HEK293 (cell line): ENCODE data around the gene ALOXE3.

Source experiments
- CTCF ChIA-PET: fragments of 350-600 bp; formaldehyde crosslinking; extraction: SDS; loops from one replicate; lab custom pipeline; 2021; ENCODE audit warnings: antibody characterized with exemption; lab: Yijun Ruan, JAX
- POLR2A ChIA-PET: fragments of 300-600 bp; formaldehyde crosslinking; extraction: SDS; loops from one replicate; lab custom pipeline; 2020; ENCODE audit warnings: antibody characterized with exemption, inconsistent platforms; lab: Yijun Ruan, JAX
- H3K27ac ChIP-seq: fragments of 200-500 bp; sonication (Bioruptor generic); 2 replicates; pipeline ENCODE4 v1.5.1; 2014; ENCODE audit warnings: low read depth, low read length, control low read depth, inconsistent platforms; ENCODE audit errors: extremely low read depth
- H3K36me3 ChIP-seq, 2 experiments: fragments of 200-500 bp in 1 of 2; sonication (Bioruptor generic) in 1 of 2; 1 replicate in 1 of 2; 2 replicates in 1 of 2; pipeline ENCODE4 v1.5.1; 2014 to 2017; ENCODE audit warnings: inconsistent platforms in 2 of 2, low read length in 2 of 2; ENCODE audit not compliant: control insufficient read depth in 2 of 2, insufficient read depth in 1 of 2
- H3K4me1 ChIP-seq: fragments of 200-500 bp; sonication (Bioruptor generic); 2 replicates; pipeline ENCODE4 v1.5.1; 2014; ENCODE audit warnings: mild to moderate bottlenecking, low read length, inconsistent platforms; ENCODE audit not compliant: control insufficient read depth, insufficient read depth
- H3K4me3 ChIP-seq: 2 replicates; pipeline ENCODE4 v1.5.1; 2011; ENCODE audit warnings: low read depth, mild to moderate bottlenecking, control low read depth, low read length, moderate library complexity
- H3K9me3 ChIP-seq: fragments of 200-500 bp; sonication (Bioruptor generic); 2 replicates; pipeline ENCODE4 v1.5.1; 2014; ENCODE audit warnings: low read depth, low read length, inconsistent platforms; ENCODE audit not compliant: control insufficient read depth, insufficient read depth
- GLIS1 ChIP-seq: fragments of 450-650 bp; formaldehyde crosslinking; IDR thresholded peaks from 2 replicates; pipeline ENCODE4 v1.5.1; 2016; ENCODE audit warnings: missing biosample characterization, missing genetic modification characterization
- GLIS2 ChIP-seq: fragments of 450-650 bp; formaldehyde crosslinking; IDR thresholded peaks from 2 replicates; pipeline ENCODE4 v1.5.1; 2016; ENCODE audit warnings: missing biosample characterization, missing genetic modification characterization
- KLF7 ChIP-seq: fragments of 450-650 bp; formaldehyde crosslinking; IDR thresholded peaks from 2 replicates; pipeline ENCODE4 v1.5.1; 2016; ENCODE audit warnings: missing biosample characterization, missing genetic modification characterization, borderline replicate concordance
- MEIS1 ChIP-seq: sonication (generic); formaldehyde crosslinking; IDR thresholded peaks from 2 replicates; pipeline ENCODE4 v1.8.1; 2022; ENCODE audit warnings: missing genetic modification reagents, mild to moderate bottlenecking, borderline replicate concordance
- MZF1 ChIP-seq: fragments of 450-650 bp; formaldehyde crosslinking; IDR thresholded peaks from 2 replicates; pipeline ENCODE4 v1.5.1; 2017; ENCODE audit warnings: missing biosample characterization, missing genetic modification characterization, borderline replicate concordance
- SCRT2 ChIP-seq: fragments of 450-650 bp; formaldehyde crosslinking; IDR thresholded peaks from 2 replicates; pipeline ENCODE4 v1.5.1; 2016; ENCODE audit warnings: missing biosample characterization, missing genetic modification characterization
- SP2 ChIP-seq: fragments of 450-650 bp; formaldehyde crosslinking; IDR thresholded peaks from 2 replicates; pipeline ENCODE4 v1.5.1; 2016; ENCODE audit warnings: missing biosample characterization, missing genetic modification characterization
- ZBTB48 ChIP-seq: fragments of 450-650 bp; formaldehyde crosslinking; IDR thresholded peaks from 2 replicates; pipeline ENCODE4 v1.5.1; 2016; ENCODE audit warnings: missing biosample characterization, missing genetic modification characterization
- ZFHX2 ChIP-seq: fragments of 450-650 bp; formaldehyde crosslinking; conservative IDR thresholded peaks from 2 replicates; pipeline ENCODE4 v1.5.1; 2016; ENCODE audit warnings: missing biosample characterization, missing genetic modification characterization
- ZFP3 ChIP-seq: fragments of 450-650 bp; formaldehyde crosslinking; IDR thresholded peaks from 2 replicates; pipeline ENCODE4 v1.5.1; 2016; ENCODE audit warnings: low read depth, missing biosample characterization, missing genetic modification characterization
- ZFP69B ChIP-seq: fragments of 450-650 bp; formaldehyde crosslinking; IDR thresholded peaks from 2 replicates; pipeline ENCODE4 v1.5.1; 2016; ENCODE audit warnings: missing biosample characterization, missing genetic modification characterization
- ZIC2 ChIP-seq: fragments of 450-650 bp; formaldehyde crosslinking; IDR thresholded peaks from 2 replicates; pipeline ENCODE4 v1.5.1; 2016; ENCODE audit warnings: missing biosample characterization, missing genetic modification characterization
- ZNF138 ChIP-seq: fragments of 450-650 bp; formaldehyde crosslinking; IDR thresholded peaks from 2 replicates; pipeline ENCODE4 v1.5.1; 2016; ENCODE audit warnings: missing biosample characterization, missing genetic modification characterization, borderline replicate concordance
- ZNF175 ChIP-seq: fragments of 450-650 bp; formaldehyde crosslinking; IDR thresholded peaks from 2 replicates; pipeline ENCODE4 v1.5.1; 2016; ENCODE audit warnings: missing biosample characterization, missing genetic modification characterization
- ZNF248 ChIP-seq: fragments of 450-650 bp; formaldehyde crosslinking; IDR thresholded peaks from 2 replicates; pipeline ENCODE4 v1.5.1; 2017; ENCODE audit warnings: missing biosample characterization, missing genetic modification characterization
- ZNF404 ChIP-seq: fragments of 450-650 bp; formaldehyde crosslinking; IDR thresholded peaks from 2 replicates; pipeline ENCODE4 v1.5.1; 2017; ENCODE audit warnings: missing biosample characterization, missing genetic modification characterization
- ZNF423 ChIP-seq: fragments of 450-650 bp; formaldehyde crosslinking; IDR thresholded peaks from 2 replicates; pipeline ENCODE4 v1.5.1; 2016; ENCODE audit warnings: missing biosample characterization, missing genetic modification characterization
- ZNF530 ChIP-seq: fragments of 450-650 bp; formaldehyde crosslinking; IDR thresholded peaks from 2 replicates; pipeline ENCODE4 v1.5.1; 2016; ENCODE audit warnings: low read depth, missing biosample characterization, missing genetic modification characterization
- ZNF549 ChIP-seq: fragments of 450-650 bp; IDR thresholded peaks from 2 replicates; pipeline ENCODE4 v1.5.1; 2018; ENCODE audit warnings: missing biosample characterization, missing genetic modification characterization, mild to moderate bottlenecking, inconsistent platforms, moderate library complexity
- ZNF624 ChIP-seq: fragments of 450-650 bp; formaldehyde crosslinking; IDR thresholded peaks from 2 replicates; pipeline ENCODE4 v1.5.1; 2017; ENCODE audit warnings: missing biosample characterization, missing genetic modification characterization
- ZNF664 ChIP-seq: fragments of 450-650 bp; formaldehyde crosslinking; IDR thresholded peaks from 2 replicates; pipeline ENCODE4 v1.5.1; 2016; ENCODE audit warnings: missing biosample characterization, missing genetic modification characterization
- ZNF768 ChIP-seq: fragments of 450-650 bp; formaldehyde crosslinking; IDR thresholded peaks from 2 replicates; pipeline ENCODE4 v1.5.1; 2018; ENCODE audit warnings: missing biosample characterization, mild to moderate bottlenecking, missing genetic modification characterization
- TF ChIP-seq, protein P1 (sequence below): fragments of 450-650 bp; formaldehyde crosslinking; conservative IDR thresholded peaks from 2 replicates; pipeline ENCODE4 v1.5.1; 2016; ENCODE audit warnings: low read depth, missing biosample characterization, missing genetic modification characterization
- TF ChIP-seq, protein P2 (sequence below): fragments of 450-650 bp; formaldehyde crosslinking; IDR thresholded peaks from 2 replicates; pipeline ENCODE4 v1.5.1; 2016; ENCODE audit warnings: missing biosample characterization, missing genetic modification characterization
- TF ChIP-seq, protein P3 (sequence below): fragments of 450-650 bp; formaldehyde crosslinking; IDR thresholded peaks from 2 replicates; pipeline ENCODE4 v1.5.1; 2017; ENCODE audit warnings: missing biosample characterization, missing genetic modification characterization

ALOXE3 gene

DNA sequence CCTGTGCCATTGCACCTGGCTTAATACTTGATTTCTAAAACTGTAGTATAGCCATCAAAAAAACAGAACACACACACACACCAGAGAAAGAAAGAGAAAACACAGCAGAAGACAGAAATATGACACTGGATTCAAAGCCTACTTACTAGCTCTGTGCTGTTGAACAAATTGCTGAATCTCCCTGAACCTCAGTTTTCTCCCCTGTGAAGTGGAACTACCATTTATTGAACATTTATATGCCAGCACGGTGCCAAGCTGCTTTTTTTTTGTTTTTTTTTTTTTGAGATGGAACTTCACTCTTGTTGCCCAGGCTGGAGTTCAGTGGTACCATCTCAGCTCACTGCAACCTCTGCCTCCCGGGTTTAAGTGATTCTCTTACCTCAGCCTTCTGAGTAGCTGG lies 17.6 kb downstream of the ALOXE3 start:
- POLR2A ChIA-PET = interaction anchor here (0.8 kb wide), 1 partner anchor 18 kb away, joined by 6 read pairs; no protein-coding TSS in a partner anchor
- TF ChIP-seq KLF7 (no peak), SP2 (tag by site-specific recombination) (no peak), MZF1 (tag by site-specific recombination) (no peak), ZFP3 (tag by site-specific recombination) (no peak), ZNF664 (tag by site-specific recombination) (peak; percentile 92), ZNF404 (tag by site-specific recombination) (no peak)
- no peaks in the 10 kb centered on the region for H3K4me1 ChIP-seq
- CTCF ChIA-PET = interaction anchor here (0.6 to 16.9 kb wide), 9 partner anchors 9 to 485 kb away, joined by 3 to 561 read pairs (median 4); partner anchors contain the start of genes ALOX12B and ALOXE3
- no peak overlapping the region for H3K4me3 ChIP-seq
- no peaks in the 10 kb centered on the region for H3K36me3 ChIP-seq
- no peak overlapping the region for H3K27ac ChIP-seq
- H3K9me3 ChIP-seq = no peaks in the 10 kb centered on the region

DNA sequence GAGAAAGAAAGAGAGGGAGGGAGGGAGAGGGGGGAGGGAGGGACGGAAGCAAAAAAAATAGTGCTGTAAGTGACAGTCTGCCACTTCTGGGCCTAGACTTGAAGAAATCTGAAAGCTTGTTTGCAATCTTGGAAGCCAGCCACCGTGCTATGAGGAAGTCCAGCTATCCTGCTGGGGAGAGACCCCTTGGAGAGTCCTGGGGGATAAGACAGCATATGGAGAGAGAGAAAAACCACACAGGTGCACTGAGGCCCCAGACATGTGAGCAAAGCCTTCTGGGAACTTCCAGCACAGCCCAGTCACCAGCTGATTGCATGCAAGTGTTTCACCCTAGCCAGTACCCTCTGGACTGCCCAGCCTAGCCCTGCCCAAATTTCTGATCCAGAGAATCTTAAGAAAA lies 18.2 kb downstream of the ALOXE3 start:
- ChIA-PET POLR2A (interaction anchor here (0.8 kb wide), 1 partner anchor 17 kb away, joined by 6 read pairs; no protein-coding TSS in a partner anchor), CTCF (interaction anchor here (0.5 to 16.9 kb wide), 6 partner anchors 10 to 484 kb away, joined by 3 to 561 read pairs (median 8); partner anchors contain the start of genes ALOX12B and ALOXE3)
- no peak for TF ChIP-seq SP2 (tag by site-specific recombination)
- TF ChIP-seq, protein P1, sequence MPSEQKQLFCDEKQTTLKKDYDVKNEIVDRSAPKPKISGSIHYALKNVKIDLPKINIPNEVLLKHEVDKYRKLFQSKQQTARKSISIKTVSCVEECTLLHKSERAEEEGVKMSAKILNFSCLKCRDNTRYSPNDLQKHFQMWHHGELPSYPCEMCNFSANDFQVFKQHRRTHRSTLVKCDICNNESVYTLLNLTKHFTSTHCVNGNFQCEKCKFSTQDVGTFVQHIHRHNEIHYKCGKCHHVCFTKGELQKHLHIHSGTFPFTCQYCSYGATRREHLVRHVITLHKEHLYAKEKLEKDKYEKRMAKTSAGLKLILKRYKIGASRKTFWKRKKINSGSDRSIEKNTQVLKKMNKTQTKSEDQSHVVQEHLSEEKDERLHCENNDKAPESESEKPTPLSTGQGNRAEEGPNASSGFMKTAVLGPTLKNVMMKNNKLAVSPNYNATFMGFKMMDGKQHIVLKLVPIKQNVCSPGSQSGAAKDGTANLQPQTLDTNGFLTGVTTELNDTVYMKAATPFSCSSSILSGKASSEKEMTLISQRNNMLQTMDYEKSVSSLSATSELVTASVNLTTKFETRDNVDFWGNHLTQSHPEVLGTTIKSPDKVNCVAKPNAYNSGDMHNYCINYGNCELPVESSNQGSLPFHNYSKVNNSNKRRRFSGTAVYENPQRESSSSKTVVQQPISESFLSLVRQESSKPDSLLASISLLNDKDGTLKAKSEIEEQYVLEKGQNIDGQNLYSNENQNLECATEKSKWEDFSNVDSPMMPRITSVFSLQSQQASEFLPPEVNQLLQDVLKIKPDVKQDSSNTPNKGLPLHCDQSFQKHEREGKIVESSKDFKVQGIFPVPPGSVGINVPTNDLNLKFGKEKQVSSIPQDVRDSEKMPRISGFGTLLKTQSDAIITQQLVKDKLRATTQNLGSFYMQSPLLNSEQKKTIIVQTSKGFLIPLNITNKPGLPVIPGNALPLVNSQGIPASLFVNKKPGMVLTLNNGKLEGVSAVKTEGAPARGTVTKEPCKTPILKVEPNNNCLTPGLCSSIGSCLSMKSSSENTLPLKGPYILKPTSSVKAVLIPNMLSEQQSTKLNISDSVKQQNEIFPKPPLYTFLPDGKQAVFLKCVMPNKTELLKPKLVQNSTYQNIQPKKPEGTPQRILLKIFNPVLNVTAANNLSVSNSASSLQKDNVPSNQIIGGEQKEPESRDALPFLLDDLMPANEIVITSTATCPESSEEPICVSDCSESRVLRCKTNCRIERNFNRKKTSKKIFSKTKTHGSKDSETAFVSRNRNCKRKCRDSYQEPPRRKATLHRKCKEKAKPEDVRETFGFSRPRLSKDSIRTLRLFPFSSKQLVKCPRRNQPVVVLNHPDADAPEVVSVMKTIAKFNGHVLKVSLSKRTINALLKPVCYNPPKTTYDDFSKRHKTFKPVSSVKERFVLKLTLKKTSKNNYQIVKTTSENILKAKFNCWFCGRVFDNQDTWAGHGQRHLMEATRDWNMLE (tag by site-specific recombination) = no peak
- peak; percentile 21; the same call in 1 of the 2 replicates for TF ChIP-seq GLIS2 (tag by site-specific recombination)
- no peak for TF ChIP-seq ZNF549
- TF ChIP-seq GLIS1 (tag by site-specific recombination) = peak; percentile 88
- TF ChIP-seq ZFP69B (tag by site-specific recombination) = no peak
- TF ChIP-seq SCRT2 (tag by site-specific recombination) = no peak
- no peak for TF ChIP-seq ZNF624
- TF ChIP-seq, protein P2, sequence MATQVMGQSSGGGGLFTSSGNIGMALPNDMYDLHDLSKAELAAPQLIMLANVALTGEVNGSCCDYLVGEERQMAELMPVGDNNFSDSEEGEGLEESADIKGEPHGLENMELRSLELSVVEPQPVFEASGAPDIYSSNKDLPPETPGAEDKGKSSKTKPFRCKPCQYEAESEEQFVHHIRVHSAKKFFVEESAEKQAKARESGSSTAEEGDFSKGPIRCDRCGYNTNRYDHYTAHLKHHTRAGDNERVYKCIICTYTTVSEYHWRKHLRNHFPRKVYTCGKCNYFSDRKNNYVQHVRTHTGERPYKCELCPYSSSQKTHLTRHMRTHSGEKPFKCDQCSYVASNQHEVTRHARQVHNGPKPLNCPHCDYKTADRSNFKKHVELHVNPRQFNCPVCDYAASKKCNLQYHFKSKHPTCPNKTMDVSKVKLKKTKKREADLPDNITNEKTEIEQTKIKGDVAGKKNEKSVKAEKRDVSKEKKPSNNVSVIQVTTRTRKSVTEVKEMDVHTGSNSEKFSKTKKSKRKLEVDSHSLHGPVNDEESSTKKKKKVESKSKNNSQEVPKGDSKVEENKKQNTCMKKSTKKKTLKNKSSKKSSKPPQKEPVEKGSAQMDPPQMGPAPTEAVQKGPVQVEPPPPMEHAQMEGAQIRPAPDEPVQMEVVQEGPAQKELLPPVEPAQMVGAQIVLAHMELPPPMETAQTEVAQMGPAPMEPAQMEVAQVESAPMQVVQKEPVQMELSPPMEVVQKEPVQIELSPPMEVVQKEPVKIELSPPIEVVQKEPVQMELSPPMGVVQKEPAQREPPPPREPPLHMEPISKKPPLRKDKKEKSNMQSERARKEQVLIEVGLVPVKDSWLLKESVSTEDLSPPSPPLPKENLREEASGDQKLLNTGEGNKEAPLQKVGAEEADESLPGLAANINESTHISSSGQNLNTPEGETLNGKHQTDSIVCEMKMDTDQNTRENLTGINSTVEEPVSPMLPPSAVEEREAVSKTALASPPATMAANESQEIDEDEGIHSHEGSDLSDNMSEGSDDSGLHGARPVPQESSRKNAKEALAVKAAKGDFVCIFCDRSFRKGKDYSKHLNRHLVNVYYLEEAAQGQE (tag by site-specific recombination) = no peak
- TF ChIP-seq ZNF138 = no peak
- TF ChIP-seq ZNF175 = no peak
- TF ChIP-seq MEIS1 = no peak
- no peak for TF ChIP-seq ZNF664 (tag by site-specific recombination)
- no peak for TF ChIP-seq ZNF768
- no peak for TF ChIP-seq ZNF530 (tag by site-specific recombination)
- TF ChIP-seq ZNF248 (tag by site-specific recombination) = no peak
- TF ChIP-seq, protein P3, sequence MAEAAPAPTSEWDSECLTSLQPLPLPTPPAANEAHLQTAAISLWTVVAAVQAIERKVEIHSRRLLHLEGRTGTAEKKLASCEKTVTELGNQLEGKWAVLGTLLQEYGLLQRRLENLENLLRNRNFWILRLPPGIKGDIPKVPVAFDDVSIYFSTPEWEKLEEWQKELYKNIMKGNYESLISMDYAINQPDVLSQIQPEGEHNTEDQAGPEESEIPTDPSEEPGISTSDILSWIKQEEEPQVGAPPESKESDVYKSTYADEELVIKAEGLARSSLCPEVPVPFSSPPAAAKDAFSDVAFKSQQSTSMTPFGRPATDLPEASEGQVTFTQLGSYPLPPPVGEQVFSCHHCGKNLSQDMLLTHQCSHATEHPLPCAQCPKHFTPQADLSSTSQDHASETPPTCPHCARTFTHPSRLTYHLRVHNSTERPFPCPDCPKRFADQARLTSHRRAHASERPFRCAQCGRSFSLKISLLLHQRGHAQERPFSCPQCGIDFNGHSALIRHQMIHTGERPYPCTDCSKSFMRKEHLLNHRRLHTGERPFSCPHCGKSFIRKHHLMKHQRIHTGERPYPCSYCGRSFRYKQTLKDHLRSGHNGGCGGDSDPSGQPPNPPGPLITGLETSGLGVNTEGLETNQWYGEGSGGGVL (tag by site-specific recombination) = no peak
- no peak for TF ChIP-seq ZNF423 (tag by site-specific recombination)
- TF ChIP-seq ZFHX2 = no peak
- TF ChIP-seq ZBTB48 (tag by site-specific recombination) = no peak
- peak; percentile 75 for TF ChIP-seq ZIC2 (tag by site-specific recombination)

More for the DNA sequence above, 18.2 kb downstream of the ALOXE3 start:
- Histone ChIP-seq H3K27ac (no peak overlapping the region), H3K9me3 (no peaks in the 10 kb centered on the region), H3K36me3 (no peaks in the 10 kb centered on the region), H3K4me1 (no peaks in the 10 kb centered on the region), H3K4me3 (no peak overlapping the region)
